PFSK-1 (cell line): ENCODE results near the gene PDCD7.

Source experiments
- FOXP2 ChIP-seq: optimal IDR thresholded peaks from 2 replicates; pipeline ENCODE3; 2011; ENCODE audit warnings: borderline replicate concordance, control low read depth, inconsistent platforms; ENCODE audit not compliant: insufficient read depth; ENCODE audit errors: extremely low read length, extremely low read depth
- POLR2AphosphoS5 ChIP-seq: IDR thresholded peaks from 2 replicates; pipeline ENCODE4 v1.6.1; 2012; ENCODE audit warnings: low read depth, mild to moderate bottlenecking, control low read depth, low read length, moderate library complexity
- SIN3A ChIP-seq: IDR thresholded peaks from 2 replicates; pipeline ENCODE4 v1.6.1; 2012; ENCODE audit warnings: mild to moderate bottlenecking, low read length, moderate library complexity, borderline replicate concordance; ENCODE audit not compliant: insufficient read depth
- TAF1 ChIP-seq: IDR thresholded peaks from 2 replicates; pipeline ENCODE4 v1.6.1; 2012; ENCODE audit warnings: low read length, control low read depth, borderline replicate concordance; ENCODE audit not compliant: insufficient read depth
- TF ChIP-seq, protein P1 (sequence below), 2 experiments: IDR thresholded peaks; 2 replicates each; pipeline versions ENCODE4 v1.6.1 to v1.8.0; 2011 to 2012; ENCODE audit warnings: low read depth in 2 of 2, low read length in 2 of 2, control low read depth in 1 of 2, inconsistent platforms in 1 of 2, mild to moderate bottlenecking in 1 of 2, moderate library complexity in 1 of 2; ENCODE audit not compliant: insufficient read depth in 1 of 2

Gene PDCD7

DNA sequence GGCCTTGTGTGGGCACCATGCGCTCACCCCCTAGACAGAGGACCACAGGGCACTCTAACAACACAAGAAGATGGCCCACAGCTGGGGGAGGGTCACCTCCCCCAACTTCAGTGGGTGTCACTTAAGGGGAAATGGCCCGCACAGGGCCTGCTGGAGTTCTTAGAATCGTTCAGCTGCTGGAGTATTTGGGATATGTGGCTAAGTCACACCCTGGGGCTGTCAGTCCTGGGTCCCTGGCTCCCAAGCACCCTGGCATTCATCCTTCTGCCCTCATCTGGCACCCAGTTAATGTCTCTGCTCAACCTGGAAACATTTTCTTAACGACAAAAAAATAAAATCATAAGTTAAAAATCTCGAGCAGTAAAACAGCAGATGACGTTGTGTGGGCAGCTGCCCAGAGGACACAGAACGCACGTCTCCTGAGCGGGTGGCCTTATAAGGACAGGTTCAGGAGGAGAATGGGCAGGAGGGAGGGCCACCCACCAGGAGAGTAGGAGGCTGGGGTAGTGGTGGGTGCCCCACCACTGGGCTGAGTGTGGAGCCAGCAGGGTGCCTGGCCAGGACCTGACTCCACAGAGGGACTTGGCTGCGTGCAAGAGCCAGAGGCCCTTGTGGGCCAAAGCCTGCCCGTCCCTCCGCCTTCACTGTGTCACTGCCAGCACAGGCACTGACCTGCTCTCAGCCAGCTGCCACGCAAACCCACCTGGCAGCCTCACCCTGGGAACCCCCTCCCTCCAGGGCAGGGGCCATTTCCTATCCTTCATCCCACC is 45.5 kb downstream of the PDCD7 start:
- TF ChIP-seq, protein P1, sequence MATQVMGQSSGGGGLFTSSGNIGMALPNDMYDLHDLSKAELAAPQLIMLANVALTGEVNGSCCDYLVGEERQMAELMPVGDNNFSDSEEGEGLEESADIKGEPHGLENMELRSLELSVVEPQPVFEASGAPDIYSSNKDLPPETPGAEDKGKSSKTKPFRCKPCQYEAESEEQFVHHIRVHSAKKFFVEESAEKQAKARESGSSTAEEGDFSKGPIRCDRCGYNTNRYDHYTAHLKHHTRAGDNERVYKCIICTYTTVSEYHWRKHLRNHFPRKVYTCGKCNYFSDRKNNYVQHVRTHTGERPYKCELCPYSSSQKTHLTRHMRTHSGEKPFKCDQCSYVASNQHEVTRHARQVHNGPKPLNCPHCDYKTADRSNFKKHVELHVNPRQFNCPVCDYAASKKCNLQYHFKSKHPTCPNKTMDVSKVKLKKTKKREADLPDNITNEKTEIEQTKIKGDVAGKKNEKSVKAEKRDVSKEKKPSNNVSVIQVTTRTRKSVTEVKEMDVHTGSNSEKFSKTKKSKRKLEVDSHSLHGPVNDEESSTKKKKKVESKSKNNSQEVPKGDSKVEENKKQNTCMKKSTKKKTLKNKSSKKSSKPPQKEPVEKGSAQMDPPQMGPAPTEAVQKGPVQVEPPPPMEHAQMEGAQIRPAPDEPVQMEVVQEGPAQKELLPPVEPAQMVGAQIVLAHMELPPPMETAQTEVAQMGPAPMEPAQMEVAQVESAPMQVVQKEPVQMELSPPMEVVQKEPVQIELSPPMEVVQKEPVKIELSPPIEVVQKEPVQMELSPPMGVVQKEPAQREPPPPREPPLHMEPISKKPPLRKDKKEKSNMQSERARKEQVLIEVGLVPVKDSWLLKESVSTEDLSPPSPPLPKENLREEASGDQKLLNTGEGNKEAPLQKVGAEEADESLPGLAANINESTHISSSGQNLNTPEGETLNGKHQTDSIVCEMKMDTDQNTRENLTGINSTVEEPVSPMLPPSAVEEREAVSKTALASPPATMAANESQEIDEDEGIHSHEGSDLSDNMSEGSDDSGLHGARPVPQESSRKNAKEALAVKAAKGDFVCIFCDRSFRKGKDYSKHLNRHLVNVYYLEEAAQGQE (IDR thresholded peaks at IDR 0.05; ENCODE audit: insufficient read depth in 1 of 2, low read depth in 2 of 2, low read length in 2 of 2), result no peak
- no peak for TF ChIP-seq POLR2AphosphoS5
- no peak for TF ChIP-seq FOXP2
- TF ChIP-seq TAF1, result no peak
- no peak for TF ChIP-seq SIN3A

DNA sequence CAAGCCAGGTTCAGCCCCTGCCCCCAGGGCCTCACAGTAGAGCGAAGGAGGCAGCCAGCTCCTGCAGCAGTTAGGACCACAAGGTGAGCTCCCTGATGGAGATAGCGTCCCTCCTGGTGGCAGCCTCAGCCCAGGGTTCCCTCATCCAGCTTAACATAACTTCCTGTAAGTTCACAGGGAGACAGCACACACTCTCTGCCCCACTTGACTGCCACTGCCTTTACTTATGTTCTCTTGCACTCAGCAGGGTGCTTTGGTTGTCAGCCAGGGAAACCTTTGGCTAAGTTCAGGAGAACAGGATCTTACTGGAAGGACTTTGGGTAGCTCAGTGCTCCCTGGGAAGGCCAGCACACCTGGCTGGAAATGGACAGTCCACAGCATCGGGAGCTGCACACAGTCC is 46.2 kb downstream of the PDCD7 start:
- TF ChIP-seq SIN3A, result no peak
- TF ChIP-seq, protein P1 (IDR thresholded peaks at IDR 0.05; ENCODE audit: insufficient read depth in 1 of 2, low read depth in 2 of 2, low read length in 2 of 2), result no peak
- no peak for TF ChIP-seq TAF1
- TF ChIP-seq POLR2AphosphoS5, result no peak
- TF ChIP-seq FOXP2, result no peak

DNA sequence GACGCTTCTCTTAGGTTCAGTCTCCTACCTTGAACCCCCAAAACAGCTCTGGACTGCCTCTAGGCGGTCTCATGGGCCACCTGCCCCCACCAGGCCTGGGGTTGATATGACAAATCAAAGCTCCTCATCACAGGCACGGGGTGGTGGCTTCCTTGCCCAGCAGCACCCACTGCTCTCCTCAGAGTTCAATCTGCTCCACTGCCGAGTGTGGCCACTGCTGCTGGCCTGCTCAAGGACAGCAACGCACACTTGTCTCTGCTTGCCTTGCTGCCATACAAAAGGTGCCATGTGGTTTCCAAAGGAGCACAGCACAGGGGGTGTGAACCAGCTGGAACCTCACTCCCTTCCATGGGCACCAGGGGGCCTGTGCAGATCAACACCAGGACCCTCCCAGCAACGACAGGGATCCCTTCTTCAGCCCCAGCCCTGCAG is 46.9 kb downstream of the PDCD7 start:
- TF ChIP-seq FOXP2, result no peak
- TF ChIP-seq TAF1, result no peak
- TF ChIP-seq, protein P1 (IDR thresholded peaks at IDR 0.05; ENCODE audit: insufficient read depth in 1 of 2, low read depth in 2 of 2, low read length in 2 of 2), result no peak
- no peak for TF ChIP-seq POLR2AphosphoS5
- no peak for TF ChIP-seq SIN3A

DNA sequence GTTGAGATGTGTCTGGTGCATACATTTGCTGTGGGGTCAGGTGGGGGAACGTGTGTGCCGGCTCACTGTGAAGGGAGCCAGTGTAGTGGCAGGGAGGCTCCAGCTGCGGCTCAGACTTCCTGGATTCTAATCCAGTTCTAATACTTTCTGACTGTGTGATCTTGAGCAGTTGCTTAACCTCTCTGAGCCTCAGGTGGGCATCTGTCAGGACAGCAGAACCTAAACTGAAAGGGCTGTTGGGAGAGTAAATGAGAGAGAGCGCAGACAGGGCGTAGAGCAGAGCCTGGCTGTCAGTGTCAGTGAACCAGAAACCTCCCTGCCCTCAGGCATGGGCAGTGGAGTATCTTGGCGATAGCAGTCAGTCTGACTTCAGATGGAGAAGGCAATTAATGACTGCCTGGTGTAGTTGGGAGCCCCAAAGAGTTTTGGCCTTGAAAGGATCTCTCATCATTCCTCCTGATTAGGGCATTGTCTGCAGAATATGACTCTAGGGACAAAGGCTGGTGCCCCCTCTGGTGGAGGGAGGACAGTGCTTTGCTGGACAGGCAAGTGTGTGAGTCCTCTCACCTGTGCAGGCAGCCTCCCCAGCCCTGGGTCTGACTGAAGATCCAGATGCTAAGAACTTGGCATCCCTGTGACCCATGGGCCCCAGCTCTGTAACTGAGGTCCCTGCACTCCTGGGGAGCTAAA is 47.5 kb downstream of the PDCD7 start:
- TF ChIP-seq FOXP2, result no peak
- TF ChIP-seq POLR2AphosphoS5, result no peak
- TF ChIP-seq SIN3A, result no peak
- TF ChIP-seq, protein P1 (IDR thresholded peaks at IDR 0.05; ENCODE audit: insufficient read depth in 1 of 2, low read depth in 2 of 2, low read length in 2 of 2), result no peak
- no peak for TF ChIP-seq TAF1
